Activated CD8-positive, alpha-beta memory T cell treated with anti-CD3 and anti-CD28 coated beads, Interleukin-2, amount 10 ng/mL, durations not matched to agents 7 days and 5 days (primary cell): Measurements from ENCODE around the gene GLRX3. TPM values are rescaled to one million over a fixed set of nuclear protein-coding genes. Genes with fewer than 3 reads are reported as not detected.

Experiments used
- ATAC-seq: fragments of 150-1000 bp; cut with Tn5 transposase; one replicate; pipeline ENCODE4 v1.10.0; 2021; ENCODE audit warnings: moderate library complexity
- CTCF ChIA-PET: fragments of 350-600 bp; sonication (Branson Sonifier 250); formaldehyde crosslinking; loops from one replicate; lab custom pipeline; 2021; ENCODE audit warnings: antibody characterized with exemption; lab: Charles Lee
- DNase-seq: peaks from one replicate; pipeline ENCODE4 v3.0.0-alpha.2; 2020
- H3K27ac Mint-ChIP-seq: one replicate; pipeline ENCODE4 v1.8.0; 2021; ENCODE audit warnings: mild to moderate bottlenecking, mixed read lengths
- H3K27me3 Mint-ChIP-seq: one replicate; pipeline ENCODE4 v1.8.0; 2021; ENCODE audit warnings: mixed read lengths
- H3K36me3 Mint-ChIP-seq: one replicate; pipeline ENCODE4 v1.8.0; 2021; ENCODE audit warnings: mild to moderate bottlenecking, mixed read lengths
- H3K4me1 Mint-ChIP-seq: one replicate; pipeline ENCODE4 v1.8.0; 2021; ENCODE audit warnings: mixed read lengths
- H3K4me3 Mint-ChIP-seq: one replicate; pipeline ENCODE4 v1.8.0; 2021; ENCODE audit warnings: mild to moderate bottlenecking, moderate library complexity, mixed read lengths
- H3K9me3 Mint-ChIP-seq: one replicate; pipeline ENCODE4 v1.8.0; 2022; ENCODE audit warnings: low read depth, mixed read lengths
- total RNA-seq, 2 experiments: library from RNA; stranded (reverse); gene quantifications; one replicate each; pipeline ENCODE4 v1.2.3, GENCODE V29; 2021

GLRX3 gene
- total RNA-seq, 2 experiments from 2014 or later = 65.0 to 89.7 TPM

DNA sequence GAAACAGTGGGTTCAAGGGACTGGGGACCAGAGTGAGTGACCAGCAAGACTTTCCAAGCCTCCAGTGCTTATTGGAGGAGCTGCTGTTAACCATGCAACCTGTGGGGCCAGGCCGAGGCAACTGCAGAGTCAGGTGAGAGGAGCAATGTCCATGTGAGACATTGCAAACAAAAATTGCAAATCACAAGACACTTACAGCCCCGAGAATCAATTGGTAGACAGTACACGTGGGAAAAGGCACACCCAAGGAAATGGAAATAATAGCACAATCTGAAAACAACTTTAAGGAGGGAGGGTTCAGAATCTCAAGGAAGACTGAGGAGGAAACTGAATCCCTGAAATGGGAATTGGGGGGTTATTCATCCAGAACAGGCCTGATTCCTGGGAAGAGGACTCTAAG, 72.6 kb downstream of the GLRX3 start:
- Mint-ChIP-seq H3K9me3 (no peaks in the 10 kb centered on the region), H3K27ac (no peak overlapping the region), H3K27me3 (no peaks in the 10 kb centered on the region), H3K4me3 (no peak overlapping the region), H3K4me1 (no peaks in the 10 kb centered on the region), H3K36me3 (no peaks in the 10 kb centered on the region)
- ATAC-seq = no peak
- no peak for DNase-seq
- CTCF ChIA-PET = no interaction called here

DNA sequence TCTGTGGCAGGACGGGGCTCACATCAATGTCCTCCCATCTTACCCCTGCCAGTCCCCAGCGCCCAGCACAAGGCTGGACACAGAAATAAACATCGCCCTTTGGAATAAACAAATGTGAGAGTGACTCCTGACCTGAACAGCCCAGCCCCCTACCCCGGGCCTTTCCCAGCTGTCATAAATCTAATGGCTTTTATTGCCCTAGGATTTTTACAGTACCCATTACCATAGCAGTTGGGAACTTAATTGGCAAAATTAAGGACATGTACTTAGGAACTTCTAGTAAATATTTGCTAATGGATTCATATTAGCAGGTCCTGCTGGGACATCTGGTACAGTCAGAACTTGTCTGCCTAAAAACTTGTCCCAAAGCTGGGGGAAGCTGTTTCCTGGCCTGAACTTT, 76.6 kb downstream of the GLRX3 start:
- no peak for ATAC-seq
- no peaks in the 10 kb centered on the region for H3K27me3 Mint-ChIP-seq
- H3K4me1 Mint-ChIP-seq = no peaks in the 10 kb centered on the region
- CTCF ChIA-PET = no interaction called here
- H3K36me3 Mint-ChIP-seq = no peaks in the 10 kb centered on the region
- H3K9me3 Mint-ChIP-seq = peaks cover 2% of the 10 kb centered on the region
- H3K4me3 Mint-ChIP-seq = no peak overlapping the region
- no peak for DNase-seq
- H3K27ac Mint-ChIP-seq = no peak overlapping the region

DNA sequence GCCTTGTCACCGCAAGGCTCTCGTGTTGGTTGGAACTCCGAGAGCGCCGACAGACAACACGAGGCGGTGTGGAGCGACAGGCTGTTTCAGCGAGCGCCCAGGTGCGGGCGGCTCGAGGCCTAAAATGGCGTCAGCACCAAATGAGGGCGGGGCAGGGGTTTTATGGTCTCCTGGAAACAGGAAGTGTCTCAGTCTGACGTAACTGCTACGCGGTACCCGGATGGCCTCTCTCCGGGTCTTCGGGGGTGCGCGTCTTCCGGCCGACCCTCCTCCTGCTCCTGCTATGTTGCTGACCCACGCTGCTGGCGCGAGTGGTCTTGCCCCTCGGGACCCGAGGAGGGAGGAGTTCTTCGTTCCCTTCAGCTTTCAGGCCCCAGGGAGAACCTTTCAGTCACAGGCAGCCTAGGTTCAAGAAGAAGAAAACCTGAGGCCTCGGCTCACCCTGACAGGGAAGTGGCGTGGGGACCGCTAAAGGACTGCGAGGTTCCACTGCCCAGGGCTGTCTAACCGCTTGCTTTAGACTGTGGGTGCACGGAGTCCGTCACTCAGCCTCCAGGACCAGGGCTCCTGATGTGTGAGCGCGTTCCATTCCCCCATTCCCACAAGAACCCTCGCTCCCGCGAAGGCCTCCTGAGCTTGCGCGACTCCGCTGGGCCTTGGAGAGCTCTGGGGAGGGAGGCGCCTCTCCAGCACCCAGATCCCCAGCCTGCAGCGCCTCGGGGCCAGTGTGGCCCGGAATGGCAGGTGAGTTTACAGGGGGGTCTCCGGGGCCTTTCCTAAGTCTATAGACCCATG, 77.3 kb downstream of the GLRX3 start:
- Mint-ChIP-seq H3K27ac (no peak overlapping the region), H3K4me3 (no peak overlapping the region)
- CTCF ChIA-PET = no interaction called here

DNA sequence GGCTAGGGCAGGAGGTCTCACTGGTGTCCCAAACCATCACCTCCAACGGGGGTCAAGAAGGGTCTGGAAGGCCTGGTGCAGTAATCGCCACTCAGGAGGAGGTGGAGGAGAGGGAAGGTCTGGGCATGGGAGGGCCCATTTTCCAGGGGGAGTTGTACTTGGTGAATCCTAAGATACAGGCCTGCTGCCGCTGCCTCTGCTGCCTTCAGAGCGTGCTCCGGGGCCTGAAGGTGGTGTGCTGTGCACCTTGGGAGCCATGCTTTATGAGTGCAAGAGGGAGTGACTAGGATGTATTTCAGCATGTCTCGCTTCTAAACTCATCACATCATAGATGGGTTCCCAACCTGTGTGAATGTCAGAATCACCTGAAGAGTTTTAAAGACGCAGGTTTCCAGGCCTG, 78.2 kb downstream of the GLRX3 start:
- H3K36me3 Mint-ChIP-seq = no peaks in the 10 kb centered on the region
- ATAC-seq = no peak
- peaks cover 2% of the 10 kb centered on the region for H3K9me3 Mint-ChIP-seq
- H3K4me1 Mint-ChIP-seq = no peaks in the 10 kb centered on the region
- CTCF ChIA-PET = no interaction called here
- no peak for DNase-seq
- H3K27me3 Mint-ChIP-seq = no peaks in the 10 kb centered on the region
- H3K4me3 Mint-ChIP-seq = no peak overlapping the region
- no peak overlapping the region for H3K27ac Mint-ChIP-seq

More for the DNA sequence above, 77.3 kb downstream of the GLRX3 start:
- DNase-seq = no peak
- Mint-ChIP-seq H3K4me1 (no peaks in the 10 kb centered on the region), H3K9me3 (peaks cover 2% of the 10 kb centered on the region), H3K36me3 (no peaks in the 10 kb centered on the region), H3K27me3 (no peaks in the 10 kb centered on the region)
- ATAC-seq = no peak

DNA sequence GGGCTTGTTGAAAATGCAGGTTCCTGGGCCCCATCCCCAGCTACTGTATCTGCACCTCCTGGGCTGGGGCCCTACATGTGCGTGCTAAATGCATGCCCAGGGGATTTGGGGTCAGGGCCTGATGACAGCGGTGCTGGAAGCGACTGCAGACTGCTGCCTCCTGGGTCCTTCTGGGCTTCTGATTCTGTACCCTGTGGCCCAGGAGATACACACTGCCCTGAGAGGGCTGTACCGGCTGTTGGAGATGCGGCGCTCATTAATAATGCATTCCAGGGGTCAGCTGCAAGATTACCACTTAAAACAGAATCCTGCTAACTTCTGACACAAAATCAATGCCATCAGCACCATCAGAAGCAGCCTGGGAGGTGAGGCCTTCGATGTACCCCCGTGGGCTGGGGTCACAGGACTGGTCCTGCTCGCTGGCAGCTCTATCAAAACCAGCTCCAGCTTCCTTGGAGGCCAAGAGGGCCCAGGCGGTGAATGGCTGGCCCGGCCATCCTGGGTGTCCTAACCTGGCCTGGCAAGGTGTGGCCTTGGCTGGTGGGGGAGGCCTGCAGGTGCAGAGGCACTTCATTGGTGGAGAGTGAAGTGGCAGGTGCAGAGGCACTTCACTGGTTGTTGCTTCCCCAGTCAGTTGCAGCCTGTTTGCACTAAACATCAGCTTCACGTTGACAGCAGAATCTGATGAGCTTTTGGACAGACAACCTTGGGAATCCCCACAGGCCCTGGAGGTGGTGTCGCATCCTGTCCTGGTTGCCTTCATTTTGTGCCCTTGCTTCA, 79.2 kb downstream of the GLRX3 start:
- H3K4me3 Mint-ChIP-seq = no peak overlapping the region
- no peak overlapping the region for H3K27ac Mint-ChIP-seq
- H3K4me1 Mint-ChIP-seq = no peaks in the 10 kb centered on the region
- H3K9me3 Mint-ChIP-seq = peaks cover 2% of the 10 kb centered on the region
- ATAC-seq = no peak
- H3K36me3 Mint-ChIP-seq = no peaks in the 10 kb centered on the region
- H3K27me3 Mint-ChIP-seq = no peaks in the 10 kb centered on the region
- CTCF ChIA-PET = no interaction called here
- no peak for DNase-seq

DNA sequence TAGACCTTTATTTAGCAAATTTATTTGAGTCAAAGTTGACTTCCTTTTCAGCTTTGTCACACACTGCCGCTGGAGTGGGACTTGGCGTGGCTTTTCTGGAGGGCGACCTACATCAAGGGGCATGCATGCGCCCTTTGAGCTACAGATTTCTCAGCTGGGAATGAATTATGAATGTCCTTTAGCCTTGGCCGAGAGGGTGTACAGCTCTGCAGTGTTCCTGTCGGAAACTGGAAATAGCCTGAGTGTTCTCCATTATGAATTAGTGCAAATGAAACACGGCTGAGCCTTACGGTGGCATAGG, 79.7 kb downstream of the GLRX3 start:
- no peaks in the 10 kb centered on the region for H3K27me3 Mint-ChIP-seq
- no peak overlapping the region for H3K4me3 Mint-ChIP-seq
- CTCF ChIA-PET = no interaction called here
- no peak overlapping the region for H3K27ac Mint-ChIP-seq
- no peak for DNase-seq
- no peaks in the 10 kb centered on the region for H3K36me3 Mint-ChIP-seq
- no peak for ATAC-seq
- H3K9me3 Mint-ChIP-seq = peaks cover 2% of the 10 kb centered on the region
- no peaks in the 10 kb centered on the region for H3K4me1 Mint-ChIP-seq

DNA sequence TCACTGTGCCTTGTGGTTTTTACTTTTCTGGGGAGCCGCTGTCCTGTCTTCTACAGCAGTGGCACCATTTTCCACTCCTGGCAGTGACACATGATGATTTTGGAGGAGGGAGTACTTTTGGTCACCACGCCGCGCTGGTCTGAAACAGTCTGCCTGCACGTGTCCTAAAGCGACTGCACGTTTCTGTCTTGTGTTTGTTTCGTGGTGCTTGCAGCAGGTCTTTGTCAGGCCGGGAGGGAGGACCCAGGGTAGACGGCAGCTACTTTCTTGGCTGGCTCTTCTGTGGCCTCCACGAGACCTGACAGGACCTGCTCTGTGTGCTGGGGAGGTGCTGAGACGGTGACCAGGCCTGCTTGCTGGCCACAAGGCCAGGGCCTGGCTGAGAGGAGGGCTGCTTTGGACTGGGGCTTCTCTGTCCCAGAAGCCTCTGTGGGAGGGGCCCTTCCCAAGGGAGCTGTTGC, 82.0 kb downstream of the GLRX3 start:
- no peaks in the 10 kb centered on the region for H3K36me3 Mint-ChIP-seq
- H3K4me1 Mint-ChIP-seq = no peaks in the 10 kb centered on the region
- CTCF ChIA-PET = no interaction called here
- H3K9me3 Mint-ChIP-seq = peaks cover 2% of the 10 kb centered on the region
- no peak overlapping the region for H3K4me3 Mint-ChIP-seq
- no peak overlapping the region for H3K27ac Mint-ChIP-seq
- ATAC-seq (no peak), DNase-seq (no peak)
- H3K27me3 Mint-ChIP-seq = no peaks in the 10 kb centered on the region

DNA sequence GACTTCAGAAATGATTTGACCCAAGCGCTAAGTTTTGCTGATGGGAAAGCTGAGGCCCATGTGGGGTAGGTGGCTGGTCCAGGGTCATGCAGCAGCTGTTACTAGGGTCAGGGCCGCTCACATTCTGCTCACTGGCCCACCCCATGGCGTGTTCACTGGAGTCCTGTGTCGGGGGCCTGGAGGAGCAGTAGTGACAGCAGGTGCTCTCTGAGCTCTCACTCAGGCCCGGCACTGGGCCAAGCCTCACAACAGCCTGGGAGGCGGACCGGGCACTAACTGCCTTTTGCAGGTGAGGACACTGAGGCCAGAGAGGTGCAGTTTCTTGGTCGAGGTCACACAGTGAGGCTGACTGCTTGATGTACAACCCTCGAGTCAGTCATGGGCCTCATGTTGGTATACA, 82.7 kb downstream of the GLRX3 start:
- H3K4me3 Mint-ChIP-seq = no peak overlapping the region
- H3K9me3 Mint-ChIP-seq = peaks cover 2% of the 10 kb centered on the region
- H3K27me3 Mint-ChIP-seq = no peaks in the 10 kb centered on the region
- ATAC-seq (no peak), DNase-seq (no peak)
- CTCF ChIA-PET = no interaction called here
- H3K36me3 Mint-ChIP-seq = no peaks in the 10 kb centered on the region
- H3K27ac Mint-ChIP-seq = no peak overlapping the region
- no peaks in the 10 kb centered on the region for H3K4me1 Mint-ChIP-seq

DNA sequence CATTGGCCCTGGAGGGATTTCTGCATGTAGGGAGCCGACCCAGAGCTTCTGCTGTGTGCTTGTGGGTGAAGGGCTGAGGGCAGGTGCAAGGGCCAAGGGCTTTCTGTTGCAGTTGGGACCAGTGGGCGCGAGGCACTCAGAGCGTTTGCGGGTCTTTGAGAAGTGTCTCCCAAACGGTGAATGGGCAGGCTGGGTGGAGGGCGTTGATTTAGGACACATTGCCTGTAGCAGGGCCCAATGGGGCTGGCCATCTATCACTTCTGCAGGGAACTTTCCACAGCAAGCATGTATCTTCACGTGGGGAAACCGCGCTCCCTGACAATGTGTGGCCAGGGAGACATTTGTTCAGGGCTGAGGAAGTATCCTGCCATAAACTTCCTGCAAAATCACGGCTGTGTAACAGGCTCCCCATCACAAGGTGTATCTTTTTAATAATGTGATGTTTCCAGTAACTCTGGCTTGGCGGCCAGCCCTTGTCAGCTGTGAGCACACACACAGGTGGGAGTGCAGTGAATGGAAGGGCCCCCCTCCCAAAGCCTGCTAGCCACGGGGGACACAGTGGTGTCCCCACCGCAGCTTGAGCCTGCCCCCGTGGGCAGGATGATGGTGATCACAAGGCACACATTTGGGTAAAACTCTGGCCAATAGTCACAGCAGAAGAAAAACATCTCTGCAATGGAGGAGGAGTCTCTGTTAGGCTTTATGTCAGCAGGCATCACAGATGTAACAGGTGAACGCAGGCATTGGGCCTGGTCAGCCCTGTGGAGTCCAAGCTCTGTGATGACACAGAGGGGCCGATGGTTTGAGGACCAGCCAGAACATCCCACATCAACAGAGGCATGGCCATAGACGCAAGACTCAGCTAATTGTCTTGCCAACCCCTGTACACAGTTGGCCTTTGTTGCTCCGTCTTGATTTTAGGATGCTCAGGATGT, 84.3 kb downstream of the GLRX3 start:
- no peaks in the 10 kb centered on the region for H3K4me1 Mint-ChIP-seq
- H3K27ac Mint-ChIP-seq = no peak overlapping the region
- no peaks in the 10 kb centered on the region for H3K36me3 Mint-ChIP-seq
- no peaks in the 10 kb centered on the region for H3K27me3 Mint-ChIP-seq
- no peak overlapping the region for H3K4me3 Mint-ChIP-seq
- no peaks in the 10 kb centered on the region for H3K9me3 Mint-ChIP-seq
- no peak for ATAC-seq
- CTCF ChIA-PET = no interaction called here
- no peak for DNase-seq

DNA sequence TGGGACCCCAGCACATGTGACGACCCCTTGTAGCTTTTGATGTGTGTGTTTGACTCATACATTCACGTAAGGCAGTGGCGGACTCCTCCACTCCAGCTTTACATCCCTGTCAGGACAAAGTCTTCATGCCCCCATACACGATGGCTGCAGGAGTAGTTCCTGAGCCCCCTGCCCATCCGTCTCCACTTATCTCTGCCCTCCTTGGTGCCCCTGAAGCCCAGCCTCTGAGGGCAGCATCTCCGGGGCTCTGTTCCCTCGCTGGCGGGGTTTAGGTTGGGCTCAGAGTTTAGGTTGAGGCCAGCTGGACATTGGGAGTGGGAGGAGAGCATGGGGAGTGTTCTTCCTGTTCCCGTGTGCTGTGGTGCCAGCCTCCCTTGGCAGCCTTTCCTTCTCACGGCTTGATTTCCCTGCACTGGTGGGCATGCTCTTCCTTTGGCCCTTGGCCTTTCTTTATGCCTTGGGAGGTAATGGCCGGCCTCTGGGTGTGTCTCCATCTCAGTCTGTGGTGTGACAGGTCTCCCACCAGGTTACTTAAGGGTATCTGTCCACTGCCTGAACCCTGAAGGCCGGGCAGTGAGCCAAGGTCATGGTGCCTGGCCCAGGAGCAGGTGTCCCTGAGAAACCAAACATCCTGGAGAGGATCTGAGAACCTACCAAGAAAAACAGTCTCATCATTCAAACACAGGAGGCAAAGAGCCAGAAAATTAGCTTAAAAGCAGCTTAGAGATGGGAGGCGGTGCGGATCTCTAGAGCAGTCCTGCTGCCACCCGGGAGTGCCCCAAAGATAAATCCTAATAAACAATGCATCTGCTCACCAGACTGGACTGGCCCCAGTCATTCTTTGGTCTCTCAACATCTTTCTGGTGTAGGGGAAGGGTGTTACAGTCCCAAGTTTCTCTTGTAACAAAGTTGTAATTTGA, 85.5 kb downstream of the GLRX3 start:
- no peak for ATAC-seq

DNA sequence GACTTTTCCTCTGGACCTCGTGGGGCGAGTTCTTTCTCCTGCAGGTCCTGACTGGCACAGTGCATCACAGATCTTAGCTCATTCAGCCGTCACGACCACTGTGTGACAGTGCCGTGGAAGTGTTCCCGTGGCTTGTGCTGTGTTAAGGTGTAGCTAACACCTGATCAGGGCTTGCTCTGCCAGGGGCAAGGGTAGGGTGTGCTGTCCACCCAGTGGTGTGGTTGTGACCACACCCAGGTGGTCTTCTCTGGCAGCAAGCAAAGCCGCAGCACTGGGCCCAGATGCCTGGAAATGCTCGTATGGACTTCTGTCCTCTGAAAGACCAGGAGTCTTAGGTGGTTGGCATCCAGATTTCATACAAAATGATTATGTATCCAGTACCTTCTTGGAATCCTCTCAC, 86.2 kb downstream of the GLRX3 start:
- DNase-seq (no peak), ATAC-seq (no peak)
- no peak overlapping the region for H3K27ac Mint-ChIP-seq
- no peaks in the 10 kb centered on the region for H3K36me3 Mint-ChIP-seq
- no peaks in the 10 kb centered on the region for H3K9me3 Mint-ChIP-seq
- no peak overlapping the region for H3K4me3 Mint-ChIP-seq
- no peaks in the 10 kb centered on the region for H3K4me1 Mint-ChIP-seq
- CTCF ChIA-PET = no interaction called here
- H3K27me3 Mint-ChIP-seq = no peaks in the 10 kb centered on the region

More for the DNA sequence above, 85.5 kb downstream of the GLRX3 start:
- no peaks in the 10 kb centered on the region for H3K36me3 Mint-ChIP-seq
- H3K27ac Mint-ChIP-seq = no peak overlapping the region
- H3K9me3 Mint-ChIP-seq = no peaks in the 10 kb centered on the region
- no peak for DNase-seq
- H3K4me3 Mint-ChIP-seq = no peak overlapping the region
- H3K4me1 Mint-ChIP-seq = no peaks in the 10 kb centered on the region
- CTCF ChIA-PET = no interaction called here
- H3K27me3 Mint-ChIP-seq = no peaks in the 10 kb centered on the region

DNA sequence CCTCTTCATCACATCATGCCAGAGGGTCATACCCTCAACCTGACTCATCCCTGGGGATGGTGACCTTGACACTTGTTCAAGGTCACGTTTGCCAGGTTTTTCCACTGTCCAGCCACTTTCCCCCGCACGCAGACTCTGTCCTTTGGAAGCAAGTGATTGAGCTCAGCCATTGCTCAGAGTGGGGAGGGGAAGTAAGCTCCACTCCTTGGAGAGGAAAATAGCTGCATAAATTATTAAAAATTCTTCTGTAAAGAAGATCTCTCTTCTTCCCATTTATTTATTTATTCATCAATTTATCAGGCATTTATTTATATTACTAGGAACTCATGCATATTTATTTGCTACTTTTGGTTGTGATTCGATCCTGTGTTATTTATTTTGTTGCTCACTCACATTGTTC, 88.0 kb downstream of the GLRX3 start:
- CTCF ChIA-PET = no interaction called here
- Mint-ChIP-seq H3K4me3 (no peak overlapping the region), H3K4me1 (no peaks in the 10 kb centered on the region), H3K27ac (no peak overlapping the region), H3K36me3 (no peaks in the 10 kb centered on the region), H3K27me3 (no peaks in the 10 kb centered on the region), H3K9me3 (peaks cover 2% of the 10 kb centered on the region)
- no peak for ATAC-seq
- DNase-seq = no peak

DNA sequence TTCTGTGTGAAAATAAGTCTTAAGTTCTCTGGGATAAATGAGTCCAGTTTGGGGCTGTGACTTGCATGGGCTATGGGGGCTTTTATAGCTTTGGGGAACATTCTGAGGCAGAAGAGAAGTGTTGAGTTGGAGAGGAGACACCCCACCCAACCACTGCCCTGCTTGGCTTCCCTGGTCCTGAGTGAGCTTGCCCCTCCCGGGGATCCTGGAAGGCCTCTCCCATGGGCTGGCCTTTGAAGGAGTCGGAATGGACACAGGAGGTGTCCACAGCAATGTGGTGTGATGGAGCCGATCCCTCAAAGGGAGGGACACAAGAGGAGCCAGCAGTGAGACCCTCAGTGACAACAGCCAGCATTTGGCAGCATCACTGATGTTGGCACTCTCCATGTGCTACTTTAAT, 89.8 kb downstream of the GLRX3 start:
- no peaks in the 10 kb centered on the region for H3K4me1 Mint-ChIP-seq
- CTCF ChIA-PET = no interaction called here
- no peak overlapping the region for H3K27ac Mint-ChIP-seq
- no peaks in the 10 kb centered on the region for H3K36me3 Mint-ChIP-seq
- no peaks in the 10 kb centered on the region for H3K27me3 Mint-ChIP-seq
- DNase-seq = no peak
- no peak for ATAC-seq
- no peak overlapping the region for H3K4me3 Mint-ChIP-seq
- H3K9me3 Mint-ChIP-seq = peaks cover 2% of the 10 kb centered on the region
